GM18868 (cell line): Measurements from ENCODE around the gene TICAM1.

ENCODE experiments used
- ATAC-seq: cut with Tn5 transposase; IDR thresholded peaks from one replicate; pipeline ENCODE4 v1.9.1; 2021; ENCODE audit warnings: mild to moderate bottlenecking, moderate library complexity; ENCODE audit not compliant: unreplicated experiment

Gene TICAM1

GRCh38 chr19:4773047-4773640 lies 58.4 kb downstream of the TICAM1 start:
- no peak for ATAC-seq

GRCh38 chr19:4772566-4772965 lies 58.9 kb downstream of the TICAM1 start:
- ATAC-seq = no peak

- ATAC-seq = no peak
Observed at GRCh38 chr19:4768934-4769777, 62.4 kb downstream of the TICAM1 start.
